K562 (cell line): ENCODE data around the gene PTAR1. TPM values are rescaled to one million over a fixed set of nuclear protein-coding genes. Genes with fewer than 3 reads are reported as not detected.

Experiments
- ATAC-seq: fragments of 200-7000 bp; cut with Tn5 transposase; 3 replicates; pipeline ENCODE4 v1.9.1; 2020; ENCODE audit warnings: moderate library complexity
- BruUV-seq: library from RNA; stranded (reverse); fragments of 400-500 nt; replicated peaks from 2 replicates; lab custom pipeline; 2021; lab: Mats Ljungman, UMichigan
- CTCF ChIA-PET: fragments of 300-600 bp; formaldehyde crosslinking; extraction: SDS; loops from one replicate; lab custom pipeline; 2021; ENCODE audit warnings: low intra/inter-chr PET ratio; lab: Yijun Ruan, JAX
- POLR2A ChIA-PET: fragments of 300-600, 350-650 bp; sonication (Branson Sonifier 250); formaldehyde crosslinking; extraction: SDS; loops from one replicate; lab custom pipeline; 2021; ENCODE audit warnings: antibody characterized with exemption, inconsistent platforms; lab: Yijun Ruan, JAX
- DNase-seq, 4 experiments: peaks; one replicate each; pipeline versions ENCODE4 v3.0.0 to v3.0.0-alpha.2; 2011 to 2018; ENCODE audit warnings: low spot score in 3 of 4, mixed read lengths in 3 of 4; ENCODE audit errors: extremely low read depth in 1 of 4
- FAIRE-seq: peaks from 2 replicates; lab custom pipeline; 2011; peaks lifted over from hg19 to GRCh38; lab: Jason Lieb, UNC
- H2AFZ ChIP-seq: 2 replicates; pipeline ENCODE4 v1.6.0; 2011; ENCODE audit warnings: low read depth, low read length, control low read depth, inconsistent platforms
- H3K27ac ChIP-seq: fragments of 200-600 bp; 3 replicates; pipeline ENCODE4 v1.8.0; 2011; ENCODE audit warnings: low read depth, mild to moderate bottlenecking, control low read depth, inconsistent platforms, low read length, moderate library complexity, mixed read lengths; ENCODE audit errors: extremely low read depth
- H3K27me3 ChIP-seq, 2 experiments: fragments of 300-600 bp in 1 of 2; 2 replicates in 1 of 2; 3 replicates in 1 of 2; pipeline versions ENCODE4 v1.6.0 to v1.8.0; 2011; ENCODE audit warnings: inconsistent platforms in 2 of 2, low read length in 2 of 2, mild to moderate bottlenecking in 1 of 2, mixed read lengths in 1 of 2, moderate library complexity in 1 of 2; ENCODE audit not compliant: control insufficient read depth in 2 of 2, insufficient read depth in 2 of 2
- H3K36me3 ChIP-seq: fragments of 300-600 bp; 3 replicates; pipeline ENCODE4 v1.8.0; 2011; ENCODE audit warnings: mild to moderate bottlenecking, low read length, inconsistent platforms; ENCODE audit not compliant: control insufficient read depth, insufficient read depth
- H3K4me1 ChIP-seq, 2 experiments: fragments of 200-600 bp in 1 of 2; replicated peaks in 1 of 2; 2 replicates in 1 of 2; 3 replicates in 1 of 2; pipeline versions ENCODE4 v1.5.1 to v1.8.0; 2011; ENCODE audit warnings: inconsistent platforms in 2 of 2, low read length in 2 of 2, mild to moderate bottlenecking in 1 of 2, mixed read lengths in 1 of 2, moderate library complexity in 1 of 2; ENCODE audit not compliant: control insufficient read depth in 2 of 2, insufficient read depth in 2 of 2
- H3K4me2 ChIP-seq: 2 replicates; pipeline ENCODE4 v1.6.1; 2011; ENCODE audit warnings: low read length, control low read depth, inconsistent platforms, mixed read lengths; ENCODE audit not compliant: insufficient read depth
- H3K4me3 ChIP-seq: fragments of 200-600 bp; sonication (generic), shearing (Covaris generic); 2 replicates; pipeline ENCODE4 v1.5.1; 2016; ENCODE audit warnings: control low read depth, inconsistent platforms
- H3K79me2 ChIP-seq: fragments of 200-600 bp; 3 replicates; pipeline ENCODE4 v1.8.0; 2011; ENCODE audit warnings: low read length, inconsistent platforms; ENCODE audit not compliant: control insufficient read depth, insufficient read depth
- H3K9ac ChIP-seq, 2 experiments: 2 replicates each; pipeline versions ENCODE4 v1.6.0 to v1.6.1; 2011; ENCODE audit warnings: low read depth in 2 of 2, low read length in 2 of 2, control low read depth in 1 of 2, inconsistent platforms in 1 of 2, mild to moderate bottlenecking in 1 of 2, mixed read lengths in 1 of 2; ENCODE audit not compliant: insufficient read depth in 1 of 2
- H3K9me1 ChIP-seq: one replicate; pipeline ENCODE4 v1.6.0; 2011; ENCODE audit warnings: inconsistent platforms, mild to moderate bottlenecking, low read length, moderate library complexity; ENCODE audit not compliant: control insufficient read depth, insufficient read depth
- H3K9me3 ChIP-seq: replicated peaks from 2 replicates; pipeline ENCODE4 v1.5.1; 2011; ENCODE audit warnings: low read depth, low read length, inconsistent platforms; ENCODE audit not compliant: control insufficient read depth, insufficient read depth
- H4K20me1 ChIP-seq: replicated peaks from 2 replicates; pipeline ENCODE4 v1.6.1; 2011; ENCODE audit warnings: low read length, inconsistent platforms, mixed read lengths; ENCODE audit not compliant: control insufficient read depth, insufficient read depth
- CHCHD3 ChIP-seq: fragments of 250-450 bp; sonication (Bioruptor Pico); IDR thresholded peaks from 2 replicates; pipeline ENCODE4 v2.1.2; 2022; ENCODE audit warnings: mild to moderate bottlenecking
- ILF3 ChIP-seq: fragments of 450-650 bp; IDR thresholded peaks from 2 replicates; pipeline ENCODE4 v1.6.1; 2018; ENCODE audit warnings: antibody characterized with exemption, mild to moderate bottlenecking, moderate library complexity, borderline replicate concordance
- ZNF311 ChIP-seq: fragments of 250-450 bp; sonication (Bioruptor Pico); IDR thresholded peaks from 2 replicates; pipeline ENCODE4 v1.4.0; 2020; ENCODE audit warnings: mild to moderate bottlenecking, moderate library complexity
- ZNF740 ChIP-seq, 3 experiments: fragments of 200-800 bp in 1 of 3; sonication (Bioruptor generic) in 1 of 3; sonication (generic) in 1 of 3; formaldehyde crosslinking in 1 of 3; IDR thresholded peaks; 2 replicates each; pipeline versions ENCODE4 v1.6.1 to v1.8.0; 2016 to 2022; ENCODE audit warnings: mild to moderate bottlenecking in 2 of 3, missing compliant biosample characterization in 2 of 3, missing genetic modification characterization in 2 of 3, missing genetic modification reagents in 1 of 3
- WGBS: fragments of 100-300 bp; shearing (Covaris generic); methylation state at CpG from one replicate; pipeline ENCODE4 v1.1.6; 2016; ENCODE audit warnings: low coverage, mixed read lengths; ENCODE audit not compliant: insufficient coverage; ENCODE audit errors: missing lambda C conversion rate; 5-methylcytosine and 5-hydroxymethylcytosine counted together
- in situ Hi-C: fragments of 300-500 bp; cut with MboI; formaldehyde crosslinking; loops from 4 replicates; pipeline ENCODE4 v1.15.0; 2018; ENCODE audit warnings: inconsistent platforms, mixed read lengths
- intact Hi-C: fragments of 100-400 bp; cut with micrococcal nuclease; formaldehyde crosslinking; loops from 2 replicates; pipeline ENCODE4 v1.14.2; 2022
- polyA plus RNA-seq, 8 experiments: library from polyadenylated mRNA; depleted of rRNA in 4 of 8; stranded (reverse) in 5 of 8; unstranded in 3 of 8; fragments of >200 nt; fragmentation: Nextera tagmentation in 2 of 8; fragmentation: Illumina TruSeq in 1 of 8; extraction: Ambion mirVana in 2 of 8; extraction: Trizol in 1 of 8; gene quantifications; 2 replicates each; pipeline versions ENCODE4 v1.2.1 to v1.2.3, GENCODE V29; 2011 to 2014; ENCODE audit warnings: inconsistent platforms in 1 of 8, missing spikeins in 1 of 8
- total RNA-seq, 7 experiments: library from RNA; depleted of rRNA in 6 of 7; stranded (reverse); fragments of >200 nt in 6 of 7; fragmentation: Illumina TruSeq in 2 of 7; extraction: Trizol in 2 of 7; gene quantifications; 2 replicates each; pipeline versions ENCODE4 v1.2.1 to v1.2.3, GENCODE V29; 2011 to 2021; ENCODE audit warnings: low replicate concordance in 1 of 7

PTAR1 gene
- total and polyA plus RNA-seq, 9 of the 15 experiments (the other 6 are each of a cell fraction or from before 2014, with no cell fraction given), result 10.1 to 48.0 (median 28.0) TPM

GRCh38 chr9:69715825-69716224, 44.0 kb downstream of the PTAR1 start (continued):
- no peak for TF ChIP-seq CHCHD3 (CRISPR knock-in tag)

GRCh38 chr9:69715096-69715495, 44.7 kb downstream of the PTAR1 start:
- H3K4me1 ChIP-seq, result peaks cover 0 to 5% of the 10 kb centered on the region in 2 experiments; a peak in 2 of 5 replicates
- no peaks in the 10 kb centered on the region for H3K9me3 ChIP-seq
- no peaks in the 10 kb centered on the region for H3K79me2 ChIP-seq
- 100% methylated on average over 3 of the region's 3 CpGs for WGBS
- H3K27ac ChIP-seq, result no peak overlapping the region
- no peaks in the 10 kb centered on the region for H3K27me3 ChIP-seq
- no TSS peak for BruUV-seq
- POLR2A ChIA-PET, result interaction anchor here (0.6 kb wide), 1 partner anchor 9 kb away, joined by 3 read pairs; no protein-coding TSS in a partner anchor
- no peak for FAIRE-seq
- no peak overlapping the region for H2AFZ ChIP-seq
- no peaks in the 10 kb centered on the region for H3K9me1 ChIP-seq
- H3K9ac ChIP-seq, result no peak overlapping the region
- ATAC-seq, result no peak
- CTCF ChIA-PET, result no interaction called here
- in situ Hi-C loops, result no loop called here
- no peaks in the 10 kb centered on the region for H4K20me1 ChIP-seq
- intact Hi-C loops, result no loop called here
- TF ChIP-seq ILF3, result no peak
- TF ChIP-seq ZNF311, result no peak
- TF ChIP-seq ZNF740 (CRISPR knock-in tag; IDR thresholded peaks at IDR 0.05), result no peak
- no peak for TF ChIP-seq ZNF740 (tag; IDR thresholded peaks at IDR 0.05)
- TF ChIP-seq, all 486 proteins: peak for 0
- Histone ChIP-seq H3K4me3 (no peak overlapping the region), H3K4me2 (no peak overlapping the region), H3K36me3 (peaks cover 45% of the 10 kb centered on the region)
- DNase-seq, result no peak
